Neutrophil (primary cell): ENCODE data around the gene ZDHHC14.

ENCODE experiments used
- H3K27ac ChIP-seq: fragments of 200-600 bp; sonication (generic); 2 replicates; pipeline ENCODE4 v1.5.1; 2016; ENCODE audit warnings: mild to moderate bottlenecking, moderate library complexity
- H3K27me3 ChIP-seq: fragments of 200-600 bp; sonication (generic); 2 replicates; pipeline ENCODE4 v1.6.0; 2016; ENCODE audit warnings: mild to moderate bottlenecking
- H3K36me3 ChIP-seq: fragments of 200-600 bp; sonication (generic); 2 replicates; pipeline ENCODE4 v1.5.1; 2017
- H3K4me1 ChIP-seq, 2 experiments: fragments of 200-600 bp in 1 of 2; sonication (generic) in 1 of 2; 1 replicate in 1 of 2; 2 replicates in 1 of 2; pipeline versions ENCODE4 v1.5.1 to v1.6.1; 2013 to 2016; ENCODE audit warnings: low read depth in 1 of 2, low read length in 1 of 2, mild to moderate bottlenecking in 1 of 2, moderate library complexity in 1 of 2; ENCODE audit not compliant: control insufficient read depth in 1 of 2, insufficient read depth in 1 of 2
- H3K4me3 ChIP-seq, 2 experiments: fragments of 200-600 bp in 1 of 2; sonication (generic) in 1 of 2; 1 replicate in 1 of 2; 2 replicates in 1 of 2; pipeline ENCODE4 v1.5.1; 2013 to 2016; ENCODE audit warnings: low read depth in 1 of 2, low read length in 1 of 2, mild to moderate bottlenecking in 1 of 2, moderate library complexity in 1 of 2
- H3K9me3 ChIP-seq: fragments of 200-600 bp; sonication (generic); 2 replicates; pipeline ENCODE4 v1.5.1; 2016
- CTCF ChIP-seq: fragments of 200-600 bp; sonication (generic); IDR thresholded peaks from 2 replicates; pipeline ENCODE4 v1.5.1; 2016; ENCODE audit warnings: antibody characterized with exemption

Gene ZDHHC14

GRCh38 chr6:157529654-157530039 is 148.7 kb downstream of the ZDHHC14 start:
- Histone ChIP-seq H3K27me3 (no peaks in the 10 kb centered on the region), H3K4me1 (no peaks in the 10 kb centered on the region), H3K9me3 (no peaks in the 10 kb centered on the region), H3K4me3 (no peak overlapping the region), H3K27ac (no peak overlapping the region), H3K36me3 (no peaks in the 10 kb centered on the region)
- TF ChIP-seq CTCF, result no peak

- Histone ChIP-seq H3K36me3 (no peaks in the 10 kb centered on the region), H3K4me3 (no peak overlapping the region), H3K27me3 (no peaks in the 10 kb centered on the region), H3K4me1 (peaks cover 1 to 2% of the 10 kb centered on the region in 2 experiments), H3K27ac (no peak overlapping the region), H3K9me3 (no peaks in the 10 kb centered on the region)
- no peak for TF ChIP-seq CTCF
Observed at GRCh38 chr6:157530126-157530525, 149.1 kb downstream of the ZDHHC14 start.

GRCh38 chr6:157530724-157531168 is 149.8 kb downstream of the ZDHHC14 start:
- Histone ChIP-seq H3K4me1 (peaks cover 7 to 8% of the 10 kb centered on the region in 2 experiments), H3K9me3 (no peaks in the 10 kb centered on the region), H3K36me3 (no peaks in the 10 kb centered on the region), H3K4me3 (no peak overlapping the region), H3K27me3 (no peaks in the 10 kb centered on the region), H3K27ac (no peak overlapping the region)
- TF ChIP-seq CTCF, result no peak

GRCh38 chr6:157531169-157531985 is 150.4 kb downstream of the ZDHHC14 start:
- Histone ChIP-seq H3K4me1 (peaks cover 14 to 15% of the 10 kb centered on the region in 2 experiments), H3K27me3 (no peaks in the 10 kb centered on the region), H3K36me3 (no peaks in the 10 kb centered on the region), H3K27ac (no peak overlapping the region), H3K9me3 (no peaks in the 10 kb centered on the region), H3K4me3 (no peak overlapping the region)
- TF ChIP-seq CTCF, result no peak

- Histone ChIP-seq H3K4me3 (no peak overlapping the region), H3K36me3 (no peaks in the 10 kb centered on the region), H3K9me3 (no peaks in the 10 kb centered on the region), H3K27me3 (no peaks in the 10 kb centered on the region), H3K4me1 (peaks cover 15 to 16% of the 10 kb centered on the region in 2 experiments), H3K27ac (no peak overlapping the region)
- no peak for TF ChIP-seq CTCF
Observed at GRCh38 chr6:157531986-157532365, 151.0 kb downstream of the ZDHHC14 start.
